GM21786 (cell line): ENCODE results near the gene LIM2.
"Not testable (repeated sequence)": the region's sequence is repeated elsewhere in the genome, so short reads cannot be mapped to it uniquely, and the experiment has no call there.

Experiments
- ATAC-seq: cut with Tn5 transposase; IDR thresholded peaks from one replicate; pipeline ENCODE4 v1.9.1; 2021; ENCODE audit not compliant: unreplicated experiment

LIM2 gene

GRCh38 chr19:51387924-51388389 lies at the start of gene LIM2:
Gene LIM2, minus strand, starts transcription at chr19:51387974. Its CDS starts 531 bp downstream, at chr19:51387443.
- no peak for ATAC-seq

GRCh38 chr19:51434456-51434855 lies 46.7 kb upstream of the LIM2 start:
- no peak for ATAC-seq

- no peak for ATAC-seq
Measured at GRCh38 chr19:51433043-51433442, 45.3 kb upstream of the LIM2 start.

GRCh38 chr19:51431124-51431523 lies 43.4 kb upstream of the LIM2 start:
- no peak for ATAC-seq

- no peak for ATAC-seq
Measured at GRCh38 chr19:51430221-51430620, 42.4 kb upstream of the LIM2 start.

GRCh38 chr19:51427201-51427600 lies 39.4 kb upstream of the LIM2 start:
- no peak for ATAC-seq

DNA sequence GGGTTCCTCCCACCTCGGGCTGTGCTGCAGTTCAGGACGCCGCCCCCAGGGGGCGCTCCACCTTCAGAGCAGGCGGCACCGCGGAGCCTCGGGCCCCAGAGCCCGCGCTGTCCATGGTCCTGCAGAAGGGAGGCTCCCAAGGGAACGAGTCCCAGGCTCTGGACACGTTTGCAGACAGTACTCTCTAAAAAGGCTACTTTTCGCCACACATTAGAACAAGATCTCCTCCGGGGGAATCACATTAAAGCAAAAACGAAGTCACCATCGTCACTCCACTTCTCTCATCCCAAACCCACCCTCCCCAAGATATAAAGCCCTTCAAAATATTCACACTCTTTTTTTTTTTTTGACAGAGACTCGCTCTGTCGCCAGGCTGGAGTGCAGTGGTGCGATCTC lies 34.3 kb upstream of the LIM2 start:
- ATAC-seq: no peak

DNA sequence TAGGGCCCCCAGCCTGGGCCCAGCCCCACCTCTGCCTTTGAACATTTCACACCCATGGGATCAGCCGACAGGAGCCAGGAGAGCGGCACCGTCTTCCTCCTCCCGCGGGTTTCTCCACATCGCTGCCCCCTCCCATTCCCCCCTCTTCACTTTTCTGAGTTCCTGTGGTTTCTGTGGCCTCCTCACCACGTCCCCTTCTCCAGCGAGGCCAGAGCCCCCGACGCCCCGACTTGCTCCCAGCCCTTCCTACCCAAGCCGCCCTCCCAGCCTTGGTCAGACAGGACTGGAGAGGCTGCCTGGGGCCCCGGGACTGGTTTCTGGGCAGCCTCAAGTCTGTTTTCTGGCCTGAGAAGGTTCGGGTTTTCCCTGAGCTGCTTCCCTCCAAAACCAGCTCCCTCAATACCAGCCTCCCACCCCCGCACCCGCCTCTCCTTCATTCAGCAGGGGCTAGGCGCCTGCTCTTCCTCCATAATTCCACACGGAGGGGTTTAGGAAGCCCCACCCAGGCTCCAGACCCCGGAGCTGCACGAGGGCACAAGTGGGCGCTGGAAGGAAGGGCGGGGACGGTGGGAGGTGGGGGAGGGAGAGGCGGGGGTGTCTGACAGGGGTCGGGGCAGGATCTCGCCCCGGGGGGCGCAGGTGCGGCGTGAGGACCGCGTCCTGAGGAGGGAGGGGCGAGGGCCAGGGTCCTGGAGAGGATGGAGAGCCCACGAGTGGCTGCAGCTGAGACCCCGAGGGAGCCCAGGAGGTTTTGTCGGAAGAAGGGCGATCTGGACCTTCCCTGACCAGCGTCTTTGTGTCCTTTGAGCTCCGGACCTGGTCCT lies 33.7 kb upstream of the LIM2 start:
- ATAC-seq: no peak

DNA sequence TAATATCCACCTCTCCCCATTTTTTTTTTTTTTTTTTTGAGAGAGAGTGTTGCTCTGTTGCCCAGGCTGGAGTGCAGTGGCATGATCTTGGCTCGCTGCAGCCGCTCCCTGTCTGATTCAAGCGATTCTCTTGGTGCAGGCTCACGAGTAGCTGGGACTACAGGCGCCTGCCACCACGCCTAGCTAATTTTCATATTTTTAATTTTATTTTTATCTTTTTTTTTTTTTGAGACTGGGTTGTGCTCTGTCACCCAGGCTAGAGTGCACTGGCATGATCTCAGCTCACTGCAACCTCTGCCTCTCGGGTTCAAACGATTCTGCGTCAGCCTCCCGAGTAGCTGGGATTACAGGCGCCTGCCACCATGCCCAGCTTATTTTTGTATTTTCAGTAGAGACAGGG lies 32.7 kb upstream of the LIM2 start:
- not testable (repeated sequence) for ATAC-seq

DNA sequence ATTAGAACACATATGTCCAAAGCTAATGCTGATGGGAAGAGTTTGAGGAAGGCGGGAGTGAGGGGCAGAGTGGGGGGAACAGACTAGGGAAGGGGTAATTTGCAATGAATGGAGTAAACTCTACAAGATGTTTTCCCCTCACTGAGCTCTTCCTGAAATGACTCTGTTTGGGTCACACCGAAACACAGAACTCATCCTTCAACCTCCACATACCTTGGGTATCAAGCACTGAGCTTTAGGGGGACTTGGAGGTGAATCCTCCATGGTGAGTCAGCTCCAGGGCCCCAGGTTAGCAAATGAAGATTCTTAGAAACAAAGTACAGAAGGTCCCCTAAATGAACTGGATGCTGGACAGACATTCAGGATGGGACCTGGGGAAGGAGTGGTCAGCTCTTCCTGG lies 30.9 kb upstream of the LIM2 start:
- no peak for ATAC-seq

GRCh38 chr19:51417810-51418157 lies 30.0 kb upstream of the LIM2 start:
- ATAC-seq: no peak

DNA sequence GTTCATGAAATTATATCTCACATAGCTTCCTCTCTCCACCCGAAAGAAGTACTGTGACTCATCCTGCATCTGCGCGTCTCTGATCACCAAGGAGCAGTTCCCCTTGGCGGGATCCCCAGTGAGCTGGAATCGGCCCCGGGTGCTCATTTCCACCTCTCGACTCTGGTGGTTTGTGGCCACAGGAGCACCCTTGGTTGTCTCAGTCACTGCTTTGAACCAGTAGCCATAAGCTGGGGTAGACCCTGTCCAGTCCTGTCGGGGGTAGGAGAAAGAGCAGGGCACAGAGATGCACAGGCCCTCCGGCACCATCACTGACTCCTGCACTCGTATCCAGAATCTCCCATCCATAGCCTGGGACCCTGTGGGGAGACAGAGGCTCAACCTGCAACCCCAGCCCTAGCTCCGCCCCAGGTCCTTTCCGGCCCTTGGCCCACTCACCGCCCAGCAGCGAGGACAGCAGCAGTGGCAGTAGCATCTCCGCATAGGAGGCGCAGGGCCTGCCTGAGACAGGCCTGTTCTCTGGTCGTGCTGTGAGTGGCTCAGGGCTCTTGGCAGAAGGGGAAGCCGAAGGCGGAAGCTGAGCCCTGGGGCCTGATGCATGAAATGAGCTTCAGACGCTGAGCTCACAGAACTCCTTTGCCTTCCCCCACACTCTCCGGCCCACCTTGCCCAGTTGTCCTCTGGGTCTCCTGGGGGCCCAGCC lies 29.5 kb upstream of the LIM2 start, which contains the start of gene SIGLEC10:
SIGLEC10 (minus strand) TSS at position 536 of the 703 bp plus-strand sequence; CDS start at position 475, 61 bp downstream.
- ATAC-seq: no peak

- ATAC-seq: not testable (repeated sequence)
Measured at GRCh38 chr19:51416422-51416821, 28.6 kb upstream of the LIM2 start.

GRCh38 chr19:51415187-51415586 lies 27.4 kb upstream of the LIM2 start:
- no peak for ATAC-seq

DNA sequence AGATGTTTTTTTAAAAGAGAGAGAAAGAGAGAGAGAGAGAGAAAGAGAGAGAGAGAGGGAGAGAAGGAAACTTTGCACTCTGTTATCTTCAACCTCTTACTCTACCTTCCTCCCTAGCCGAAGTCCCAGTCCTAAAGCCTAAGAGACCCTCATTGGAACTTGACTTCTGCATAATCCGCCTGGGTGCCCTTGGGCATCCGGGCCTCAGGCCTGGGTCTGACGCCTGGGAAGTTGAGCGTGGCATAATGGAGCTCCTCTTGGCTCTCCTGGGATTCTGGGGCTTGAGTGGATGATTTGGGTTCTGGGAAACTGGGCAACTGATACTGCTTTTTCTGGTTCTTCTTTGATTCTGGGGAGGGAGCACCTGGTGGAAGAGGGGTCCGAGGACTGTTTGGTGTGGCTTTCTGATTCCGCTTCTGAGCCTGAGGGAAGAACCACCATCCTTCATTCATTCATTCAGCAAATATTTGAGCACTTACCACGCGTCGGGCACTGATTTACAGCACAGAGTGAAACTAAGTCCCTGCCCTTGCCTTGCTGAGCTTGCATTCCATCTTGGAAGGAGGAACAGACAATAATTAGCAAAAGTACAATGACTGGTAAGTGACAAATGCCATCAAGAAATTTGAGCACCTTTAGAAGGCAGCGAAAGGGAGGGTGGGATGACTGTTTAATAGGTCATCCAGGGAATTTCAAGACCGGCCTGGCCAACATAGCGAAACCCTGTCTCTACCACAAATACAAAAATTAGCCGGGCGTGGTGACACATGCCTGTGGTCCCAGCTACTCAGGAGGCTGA lies 23.4 kb upstream of the LIM2 start:
- ATAC-seq: no peak

DNA sequence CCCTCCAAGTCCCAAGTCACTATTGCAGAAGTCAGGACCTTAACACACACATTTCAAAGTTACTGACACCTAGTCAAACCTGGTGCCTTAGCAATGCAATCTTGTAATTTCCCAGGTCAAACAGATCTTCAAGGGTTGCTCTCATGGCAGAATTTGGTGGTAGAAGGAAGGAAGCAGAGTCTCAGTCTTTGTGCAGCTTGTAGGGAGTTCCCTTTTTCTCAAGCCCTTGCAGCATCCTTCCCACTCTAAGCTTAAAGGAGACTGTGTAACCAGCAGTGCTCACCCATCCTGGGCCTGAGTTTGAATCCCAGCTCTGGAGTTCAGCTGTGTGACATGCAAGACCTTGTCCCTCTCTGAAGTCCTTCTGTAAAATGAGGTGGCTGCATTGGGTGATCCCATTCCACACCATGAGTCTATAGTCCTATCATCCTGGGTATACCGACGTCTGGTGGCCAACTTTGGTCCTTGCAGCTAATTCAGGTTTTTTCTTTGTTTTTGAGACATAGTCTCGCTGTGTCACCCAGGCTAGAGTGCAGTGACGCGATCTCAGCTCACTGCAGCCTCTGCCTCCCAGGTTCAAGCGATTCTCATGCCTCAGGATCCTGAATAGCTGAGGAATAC lies 19.8 kb upstream of the LIM2 start:
- ATAC-seq: no peak

GRCh38 chr19:51402117-51402516 lies 14.3 kb upstream of the LIM2 start:
- ATAC-seq: no peak

- ATAC-seq: not testable (repeated sequence)
Measured at GRCh38 chr19:51399936-51400335, 12.2 kb upstream of the LIM2 start.

DNA sequence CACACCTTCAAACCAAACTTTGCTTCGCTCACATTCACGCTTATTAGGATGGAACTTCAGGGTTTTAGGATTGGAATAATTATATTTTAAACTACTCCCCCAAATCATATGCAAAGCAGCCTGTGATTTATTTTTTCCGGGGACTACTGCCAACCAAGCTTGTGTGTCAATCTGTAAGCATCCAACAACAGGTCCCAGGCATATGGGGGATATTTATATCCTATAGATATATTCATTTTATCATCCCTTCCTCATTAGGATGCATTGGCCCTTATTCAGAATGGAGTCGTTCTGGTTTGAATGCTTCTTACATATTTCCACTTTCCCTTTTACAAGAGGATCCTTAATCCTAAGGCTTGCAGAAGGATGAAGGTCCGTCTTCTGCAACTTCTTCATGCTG lies 11.5 kb upstream of the LIM2 start:
- ATAC-seq: no peak

DNA sequence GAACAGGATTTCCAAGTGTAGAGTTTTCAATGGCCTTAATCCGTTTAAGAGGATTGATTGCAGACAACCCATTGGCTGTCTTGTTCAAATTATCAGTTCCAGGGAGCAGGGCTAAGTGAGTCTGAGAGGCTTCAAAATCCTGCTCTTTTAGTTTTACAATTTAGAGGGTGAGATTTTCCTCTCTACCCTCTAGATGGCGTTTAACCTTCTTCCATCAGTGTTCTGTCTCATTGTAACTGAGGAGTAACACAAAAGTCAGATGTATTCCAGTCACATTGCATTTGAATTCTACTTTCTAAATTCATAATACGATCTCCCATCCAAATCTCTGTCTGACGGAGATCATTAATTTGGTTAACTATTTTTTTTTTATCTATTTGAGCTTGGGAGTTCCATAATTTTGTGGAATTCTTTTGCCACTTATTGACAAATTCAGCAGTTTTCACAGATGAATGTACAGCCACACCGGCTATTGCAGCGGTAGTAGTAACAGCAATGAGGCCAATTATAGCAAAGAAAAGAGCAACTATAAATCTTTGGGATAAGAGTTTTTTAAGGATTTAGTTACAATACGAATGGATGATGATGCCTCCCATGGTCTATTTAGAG lies 10.4 kb upstream of the LIM2 start:
- ATAC-seq: no peak

- not testable (repeated sequence) for ATAC-seq
Measured at GRCh38 chr19:51397453-51397852, 9.7 kb upstream of the LIM2 start.
